NCI-H524 (cell line): ENCODE results near the gene PHF1.
A peak's percentile ranks its signal among the peaks of the same experiment; 100 is the strongest.

Source experiments
- DNase-seq, 2 experiments: peaks; one replicate each; lab custom pipeline; 2025; lab: John Stamatoyannopoulos, UW

PHF1 gene

DNA sequence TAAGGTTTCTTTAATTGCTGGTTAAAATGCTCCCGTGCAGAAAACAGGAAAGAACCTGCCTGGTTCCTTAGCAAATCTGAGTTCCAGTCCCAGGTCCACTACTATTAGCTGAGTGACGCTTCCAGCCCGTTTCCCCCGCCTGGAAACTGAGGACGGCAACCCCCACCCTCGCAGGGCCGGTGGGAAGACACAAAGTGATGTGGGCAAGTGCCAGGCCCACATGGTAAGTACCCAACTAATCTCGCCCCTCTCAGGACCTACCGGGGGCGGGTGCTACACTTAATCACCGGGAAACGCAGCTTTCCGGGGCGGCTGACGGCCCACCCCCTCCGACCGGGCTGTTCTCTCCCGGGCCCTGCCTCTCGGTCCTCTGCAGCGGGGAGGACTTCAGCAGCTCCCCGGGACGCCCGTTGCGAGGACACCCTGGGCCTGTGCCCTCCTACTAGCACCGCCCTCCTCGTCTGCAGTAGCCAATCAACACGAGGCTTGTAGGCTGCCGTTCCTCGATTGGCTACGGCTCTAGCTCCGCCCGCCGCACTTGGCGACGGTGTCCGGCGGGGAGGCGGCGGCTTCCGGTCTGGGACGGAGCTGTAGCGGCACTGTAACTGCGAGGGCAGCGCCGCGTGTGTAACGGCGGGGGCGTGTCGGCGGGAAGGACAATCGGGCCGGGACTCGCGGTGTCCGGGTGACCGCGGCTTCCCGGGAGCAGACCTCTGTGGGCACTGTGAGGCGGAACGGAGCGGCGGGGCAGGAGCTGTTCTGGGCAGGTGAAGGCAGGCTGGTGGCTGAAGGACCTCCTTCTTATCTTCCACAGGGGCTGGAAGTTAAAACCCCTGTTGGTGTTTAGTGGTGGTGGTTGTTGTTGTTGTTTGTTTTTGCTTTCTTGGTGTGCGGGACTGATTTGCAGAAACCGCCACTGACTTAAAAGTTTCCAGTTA, 43.5 kb downstream of the PHF1 start, which contains the start of gene ZBTB9:
ZBTB9 (plus strand) TSS at position 568 of the 938 bp plus-strand sequence. CDS start 525 bp downstream, outside the sequence.
- peak; percentile 81 to 93 for DNase-seq

DNA sequence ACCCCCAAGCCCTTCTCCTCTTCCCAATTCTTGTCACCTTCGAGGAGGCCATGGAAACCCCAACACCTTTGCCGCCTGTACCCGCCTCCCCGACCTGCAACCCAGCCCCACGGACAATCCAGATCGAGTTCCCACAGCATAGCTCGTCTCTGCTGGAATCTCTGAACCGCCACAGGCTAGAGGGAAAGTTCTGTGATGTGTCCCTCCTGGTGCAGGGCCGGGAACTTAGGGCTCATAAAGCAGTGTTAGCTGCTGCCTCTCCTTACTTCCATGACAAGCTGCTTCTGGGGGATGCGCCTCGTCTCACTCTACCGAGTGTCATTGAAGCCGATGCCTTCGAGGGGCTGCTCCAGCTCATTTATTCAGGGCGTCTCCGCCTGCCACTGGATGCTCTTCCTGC, 44.2 kb downstream of the PHF1 start:
- no peak for DNase-seq

DNA sequence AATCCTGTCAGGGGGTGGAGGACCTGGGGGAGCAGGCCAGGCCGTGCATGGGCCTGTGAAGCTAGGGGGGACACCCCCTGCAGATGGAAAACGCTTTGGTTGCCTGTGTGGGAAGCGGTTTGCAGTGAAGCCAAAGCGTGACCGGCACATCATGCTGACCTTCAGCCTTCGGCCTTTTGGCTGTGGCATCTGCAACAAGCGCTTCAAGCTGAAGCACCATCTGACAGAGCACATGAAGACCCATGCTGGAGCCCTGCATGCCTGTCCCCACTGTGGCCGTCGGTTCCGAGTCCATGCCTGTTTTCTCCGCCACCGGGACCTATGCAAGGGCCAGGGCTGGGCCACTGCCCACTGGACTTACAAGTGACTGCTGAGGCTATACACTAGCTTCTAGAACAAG, 45.3 kb downstream of the PHF1 start:
- no peak for DNase-seq

GRCh38 chr6:33458676-33459075, 47.9 kb downstream of the PHF1 start:
- DNase-seq = no peak

DNA sequence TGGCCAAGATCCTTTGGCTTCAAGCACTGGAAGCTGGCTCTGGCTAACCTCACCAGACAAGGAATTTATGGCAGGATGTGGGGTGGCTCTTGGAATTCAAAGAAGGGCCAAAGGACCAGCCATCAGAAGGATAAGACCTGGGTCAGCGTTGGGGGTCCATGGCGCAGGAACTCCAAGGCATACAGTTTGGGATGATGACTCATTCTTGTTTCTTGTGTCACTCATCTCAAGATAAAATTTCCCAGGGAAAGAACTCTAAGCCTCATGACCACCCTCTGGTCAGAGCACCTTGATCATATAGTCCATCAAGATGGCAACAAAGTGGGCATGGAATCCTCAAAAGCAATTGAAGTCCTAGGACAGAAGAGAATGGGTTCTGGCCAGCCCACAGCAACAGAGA, 48.4 kb downstream of the PHF1 start:
- DNase-seq = no peak
